ENCODE results near the gene MALL.
"Not testable (repeated sequence)": the region's sequence is repeated elsewhere in the genome, so short reads cannot be mapped to it uniquely, and the experiment has no call there.

MALL gene

GRCh38 chr2:110097506-110098220, 18.0 kb downstream of the MALL start:
- DNase-seq: no peak

- no peak for DNase-seq
These were observed 19.5 kb downstream of the MALL start for GRCh38 chr2:110095994-110096633.

GRCh38 chr2:110094884-110095534, 20.6 kb downstream of the MALL start:
- DNase-seq: not testable (repeated sequence)

- DNase-seq: not testable (repeated sequence)
These were observed 21.7 kb downstream of the MALL start for GRCh38 chr2:110093924-110094323.

GRCh38 chr2:110090164-110090563, 25.5 kb downstream of the MALL start:
- DNase-seq: not testable (repeated sequence)

GRCh38 chr2:110083757-110084156, 31.9 kb downstream of the MALL start:
- not testable (repeated sequence) for DNase-seq

- not testable (repeated sequence) for DNase-seq
These were observed 32.5 kb downstream of the MALL start for GRCh38 chr2:110083162-110083561.

GRCh38 chr2:110078104-110078503, 37.5 kb downstream of the MALL start:
- DNase-seq: not testable (repeated sequence)

- DNase-seq: not testable (repeated sequence)
These were observed 39.7 kb downstream of the MALL start for GRCh38 chr2:110075896-110076295.

GRCh38 chr2:110069869-110070268, 45.8 kb downstream of the MALL start:
- DNase-seq: not testable (repeated sequence)

- DNase-seq: not testable (repeated sequence)
These were observed 47.5 kb downstream of the MALL start for GRCh38 chr2:110068153-110068552.

GRCh38 chr2:110062332-110062731, 53.3 kb downstream of the MALL start:
- DNase-seq: not testable (repeated sequence)

GRCh38 chr2:110060550-110060949, 55.1 kb downstream of the MALL start:
- not testable (repeated sequence) for DNase-seq

- DNase-seq: not testable (repeated sequence)
These were observed 55.8 kb downstream of the MALL start for GRCh38 chr2:110059694-110060358.

- DNase-seq: not testable (repeated sequence)
These were observed 56.5 kb downstream of the MALL start for GRCh38 chr2:110059009-110059693.

GRCh38 chr2:110058034-110058433, 57.6 kb downstream of the MALL start:
- DNase-seq: not testable (repeated sequence)

GRCh38 chr2:110055819-110056408, 59.7 kb downstream of the MALL start:
- not testable (repeated sequence) for DNase-seq

GRCh38 chr2:110054521-110055407, 60.9 kb downstream of the MALL start:
- DNase-seq: not testable (repeated sequence)

- DNase-seq: not testable (repeated sequence)
These were observed 61.9 kb downstream of the MALL start for GRCh38 chr2:110053688-110054087.

GRCh38 chr2:110052166-110052565, 63.5 kb downstream of the MALL start:
- not testable (repeated sequence) for DNase-seq

- not testable (repeated sequence) for DNase-seq
These were observed 65.4 kb downstream of the MALL start for GRCh38 chr2:110050222-110050621.
